HCT116 (cell line): ENCODE data around the gene INO80. TPM values are rescaled to one million over a fixed set of nuclear protein-coding genes. Genes with fewer than 3 reads are reported as not detected.
"Not testable (repeated sequence)": the region's sequence is repeated elsewhere in the genome, so short reads cannot be mapped to it uniquely, and the experiment has no call there.

ENCODE experiments used
- ATAC-seq: fragments of 200-7000 bp; cut with Tn5 transposase; 2 replicates; pipeline ENCODE4 v1.9.1; 2020; ENCODE audit warnings: mild to moderate bottlenecking, moderate library complexity
- BruUV-seq: library from RNA; stranded (reverse); fragments of 400-500 nt; replicated peaks from 2 replicates; lab custom pipeline; 2021; lab: Mats Ljungman, UMichigan
- CTCF ChIA-PET: fragments of 300-600 bp; sonication (Branson Sonifier 250); formaldehyde crosslinking; loops from one replicate; lab custom pipeline; 2021; ENCODE audit warnings: antibody characterized with exemption; lab: Charles Lee
- POLR2A ChIA-PET: fragments of 300-600, 350-600 bp; sonication (Branson Sonifier 250); formaldehyde crosslinking; loops from one replicate; lab custom pipeline; 2021; ENCODE audit warnings: antibody characterized with exemption; lab: Charles Lee
- RAD21 ChIA-PET, 2 experiments: fragments of 300-600 bp; sonication (Branson Sonifier 250); formaldehyde crosslinking; loops; one replicate each; lab custom pipeline; 2023; ENCODE audit warnings: low total read pairs in 2 of 2; ENCODE audit not compliant: uncharacterized antibody in 2 of 2, unreplicated experiment in 2 of 2, low non-redundant PET in 1 of 2; lab: Charles Lee
- DNase-seq: peaks from one replicate; pipeline ENCODE4 v3.0.0-alpha.2; 2010; ENCODE audit warnings: low read depth, low spot score
- H2AFZ ChIP-seq: fragments of 200-600 bp; shearing (Covaris generic), sonication (generic); 2 replicates; pipeline ENCODE4 v1.6.1; 2017; ENCODE audit warnings: low read depth, mixed run types, mixed read lengths, antibody characterized with exemption, low read length; ENCODE audit not compliant: poor library complexity, severe bottlenecking
- H3K27ac ChIP-seq: 2 replicates; pipeline ENCODE4 v1.5.1; 2012; ENCODE audit warnings: low read depth, low read length
- H3K27me3 ChIP-seq: fragments of 200-600 bp; sonication (generic); 2 replicates; pipeline ENCODE4 v1.6.1; 2016; ENCODE audit warnings: mixed run types, low read length, mixed read lengths; ENCODE audit not compliant: insufficient read depth
- H3K36me3 ChIP-seq, 2 experiments: fragments of 200-500 bp in 1 of 2; fragments of 200-600 bp in 1 of 2; sonication (Bioruptor generic) in 1 of 2; sonication (generic) in 1 of 2; 2 replicates each; pipeline versions ENCODE4 v1.5.1 to v1.6.1; 2014 to 2016; ENCODE audit warnings: low read length in 2 of 2, inconsistent platforms in 1 of 2, mixed read lengths in 1 of 2, mixed run types in 1 of 2; ENCODE audit not compliant: insufficient read depth in 2 of 2, control insufficient read depth in 1 of 2
- H3K4me1 ChIP-seq, 2 experiments: fragments of 200-600 bp in 1 of 2; sonication (generic) in 1 of 2; 2 replicates each; pipeline versions ENCODE4 v1.5.1 to v1.6.1; 2012 to 2017; ENCODE audit warnings: low read length in 2 of 2, inconsistent platforms in 1 of 2, mild to moderate bottlenecking in 1 of 2, mixed read lengths in 1 of 2, mixed run types in 1 of 2, moderate library complexity in 1 of 2; ENCODE audit not compliant: insufficient read depth in 2 of 2, control insufficient read depth in 1 of 2
- H3K4me2 ChIP-seq: fragments of 200-600 bp; sonication (generic); 2 replicates; pipeline ENCODE4 v1.6.1; 2017; ENCODE audit warnings: mixed run types, low read length, mixed read lengths
- H3K4me3 ChIP-seq, 2 experiments: fragments of 200-600 bp in 1 of 2; sonication (generic) in 1 of 2; replicated peaks in 1 of 2; 2 replicates each; pipeline ENCODE4 v1.5.1; 2011 to 2016; ENCODE audit warnings: low read length in 2 of 2, control low read depth in 1 of 2, low read depth in 1 of 2, mild to moderate bottlenecking in 1 of 2, mixed read lengths in 1 of 2, mixed run types in 1 of 2
- H3K79me2 ChIP-seq: fragments of 200-600 bp; sonication (generic); 2 replicates; pipeline ENCODE4 v1.6.1; 2017; ENCODE audit warnings: mild to moderate bottlenecking, mixed run types, low read length, moderate library complexity, mixed read lengths; ENCODE audit not compliant: insufficient read depth
- H3K9ac ChIP-seq: fragments of 200-600 bp; sonication (generic); 2 replicates; pipeline ENCODE4 v1.6.1; 2016; ENCODE audit warnings: low read length, mixed read lengths
- H3K9me2 ChIP-seq: fragments of 200-600 bp; sonication (generic), shearing (Covaris generic); 2 replicates; pipeline ENCODE4 v1.6.1; 2017; ENCODE audit warnings: mixed run types, mild to moderate bottlenecking, moderate library complexity; ENCODE audit not compliant: insufficient read depth
- H3K9me3 ChIP-seq, 2 experiments: fragments of 200-500 bp in 1 of 2; fragments of 200-600 bp in 1 of 2; sonication (Bioruptor generic) in 1 of 2; sonication (generic) in 1 of 2; 2 replicates each; pipeline ENCODE4 v1.6.1; 2014 to 2017; ENCODE audit warnings: low read length in 2 of 2, mixed read lengths in 2 of 2, inconsistent platforms in 1 of 2, low read depth in 1 of 2, mild to moderate bottlenecking in 1 of 2, mixed run types in 1 of 2, moderate library complexity in 1 of 2; ENCODE audit not compliant: control insufficient read depth in 1 of 2, insufficient read depth in 1 of 2
- H4K20me1 ChIP-seq: fragments of 200-600 bp; sonication (generic), shearing (Covaris generic); 2 replicates; pipeline ENCODE4 v1.6.1; 2017; ENCODE audit warnings: mixed run types, mild to moderate bottlenecking, moderate library complexity; ENCODE audit not compliant: insufficient read depth
- CBX3 ChIP-seq: IDR thresholded peaks from 2 replicates; pipeline ENCODE4 v1.6.1; 2012; ENCODE audit warnings: low read depth
- EGR1 ChIP-seq: IDR thresholded peaks from 2 replicates; pipeline ENCODE4 v1.6.1; 2012; ENCODE audit warnings: low read depth
- FOSL1 ChIP-seq: IDR thresholded peaks from 2 replicates; pipeline ENCODE4 v1.6.1; 2012; ENCODE audit warnings: low read depth
- JUND ChIP-seq: IDR thresholded peaks from 2 replicates; pipeline ENCODE4 v1.6.1; 2012
- SP1 ChIP-seq: IDR thresholded peaks from 2 replicates; pipeline ENCODE4 v1.6.1; 2012; ENCODE audit warnings: low read depth
- YY1 ChIP-seq: IDR thresholded peaks from 2 replicates; pipeline ENCODE4 v1.6.1; 2011; ENCODE audit warnings: low read length, low read depth, moderate library complexity, mild to moderate bottlenecking; ENCODE audit not compliant: insufficient replicate concordance; ENCODE audit errors: extremely low read depth
- intact Hi-C: fragments of 100-400 bp; cut with micrococcal nuclease; formaldehyde crosslinking; loops from 2 replicates; pipeline ENCODE4 v1.10.0; 2022
- total RNA-seq: library from RNA; stranded (reverse); gene quantifications from one replicate; pipeline ENCODE4 v1.2.1, GENCODE V29; 2021; ENCODE audit not compliant: unreplicated experiment

Gene INO80
- total RNA-seq, 1 experiment from 2014 or later = 28.2 TPM

DNA sequence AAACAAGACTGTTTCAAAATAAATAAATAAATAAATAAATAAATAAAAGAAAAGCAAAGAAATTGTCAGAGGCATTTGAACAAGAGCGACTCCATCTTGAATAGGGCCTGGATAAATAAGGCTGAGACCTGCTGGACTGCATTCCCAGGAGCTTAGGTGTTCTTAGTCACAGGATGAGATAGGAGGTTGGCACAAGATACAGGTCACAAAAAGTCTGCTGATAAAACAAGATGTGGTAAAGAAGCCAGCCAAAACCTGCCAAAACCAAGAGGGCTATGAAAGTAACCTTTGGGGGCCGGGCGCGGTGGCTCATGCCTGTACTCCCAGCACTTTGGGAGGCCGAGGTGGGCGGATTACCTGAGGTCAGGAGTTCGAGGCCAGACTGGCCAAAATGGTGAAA is 23.0 kb upstream of the INO80 start:
- Histone ChIP-seq H3K4me2 (peak overlapping the region; percentile 42), H3K4me1 (peaks cover 9 to 31% of the 10 kb centered on the region in 2 experiments; a peak in 3 of 4 replicates), H2AFZ (peak overlapping the region; percentile 80)
- CTCF ChIA-PET, H3K9ac ChIP-seq, POLR2A ChIA-PET, intact Hi-C loops, H3K4me3 ChIP-seq, H3K27ac ChIP-seq, H3K27me3 ChIP-seq, H3K36me3 ChIP-seq, H3K79me2 ChIP-seq, RAD21 ChIA-PET, H3K9me3 ChIP-seq, BruUV-seq, H4K20me1 ChIP-seq, H3K9me2 ChIP-seq: not testable (repeated sequence)
- DNase-seq (peak; percentile 51), ATAC-seq (peak; percentile 70)
- TF ChIP-seq CBX3 (peak; percentile 47; the same call in 1 of the 2 replicates), FOSL1 (peak; percentile 68), SP1 (peak; percentile 48), EGR1 (peak; percentile 56; the same call in 1 of the 2 replicates), YY1 (peak; percentile 64), JUND (peak; percentile 41)

DNA sequence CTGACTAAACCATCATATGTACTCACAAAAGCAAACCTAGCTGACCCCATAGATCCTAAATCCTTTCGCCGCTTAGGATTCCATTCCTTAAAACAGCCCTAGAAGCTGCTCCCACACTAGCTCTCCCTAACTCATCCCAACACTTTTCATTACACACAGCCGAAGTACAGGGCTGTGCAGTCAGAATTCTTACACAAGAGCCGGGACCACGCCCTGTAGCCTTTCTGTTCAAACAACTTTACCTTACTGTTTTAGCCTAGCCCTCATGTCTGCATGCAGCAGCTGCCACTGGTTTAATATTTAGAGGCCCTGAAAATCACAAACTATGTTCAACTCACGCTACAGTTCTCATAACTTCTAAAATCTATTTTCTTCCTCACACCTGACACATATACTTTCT is 19.5 kb upstream of the INO80 start:
- H3K9me3 ChIP-seq, ATAC-seq, CTCF ChIA-PET, H4K20me1 ChIP-seq, H3K27me3 ChIP-seq, H3K4me2 ChIP-seq, H3K79me2 ChIP-seq, H3K36me3 ChIP-seq, POLR2A ChIA-PET, DNase-seq, H3K9ac ChIP-seq, RAD21 ChIA-PET, H3K27ac ChIP-seq, H3K9me2 ChIP-seq, H3K4me3 ChIP-seq, BruUV-seq, H2AFZ ChIP-seq, intact Hi-C loops: not testable (repeated sequence)
- peaks cover 7 to 16% of the 10 kb centered on the region in 2 experiments; a peak in 3 of 4 replicates for H3K4me1 ChIP-seq
